NCI-H2196 treated with DMSO at 0.1 percent for 48 hours (cell line): ENCODE measurements around the gene CLDN3.
A peak's percentile ranks its signal among the peaks of the same experiment; 100 is the strongest.
"Not testable (repeated sequence)": the region's sequence is repeated elsewhere in the genome, so short reads cannot be mapped to it uniquely, and the experiment has no call there.

Experiments
- DNase-seq: peaks from one replicate; lab custom pipeline; 2025; ENCODE audit not compliant: unreplicated experiment; lab: John Stamatoyannopoulos, UW

The CLDN3 gene, protein sequence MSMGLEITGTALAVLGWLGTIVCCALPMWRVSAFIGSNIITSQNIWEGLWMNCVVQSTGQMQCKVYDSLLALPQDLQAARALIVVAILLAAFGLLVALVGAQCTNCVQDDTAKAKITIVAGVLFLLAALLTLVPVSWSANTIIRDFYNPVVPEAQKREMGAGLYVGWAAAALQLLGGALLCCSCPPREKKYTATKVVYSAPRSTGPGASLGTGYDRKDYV

DNA sequence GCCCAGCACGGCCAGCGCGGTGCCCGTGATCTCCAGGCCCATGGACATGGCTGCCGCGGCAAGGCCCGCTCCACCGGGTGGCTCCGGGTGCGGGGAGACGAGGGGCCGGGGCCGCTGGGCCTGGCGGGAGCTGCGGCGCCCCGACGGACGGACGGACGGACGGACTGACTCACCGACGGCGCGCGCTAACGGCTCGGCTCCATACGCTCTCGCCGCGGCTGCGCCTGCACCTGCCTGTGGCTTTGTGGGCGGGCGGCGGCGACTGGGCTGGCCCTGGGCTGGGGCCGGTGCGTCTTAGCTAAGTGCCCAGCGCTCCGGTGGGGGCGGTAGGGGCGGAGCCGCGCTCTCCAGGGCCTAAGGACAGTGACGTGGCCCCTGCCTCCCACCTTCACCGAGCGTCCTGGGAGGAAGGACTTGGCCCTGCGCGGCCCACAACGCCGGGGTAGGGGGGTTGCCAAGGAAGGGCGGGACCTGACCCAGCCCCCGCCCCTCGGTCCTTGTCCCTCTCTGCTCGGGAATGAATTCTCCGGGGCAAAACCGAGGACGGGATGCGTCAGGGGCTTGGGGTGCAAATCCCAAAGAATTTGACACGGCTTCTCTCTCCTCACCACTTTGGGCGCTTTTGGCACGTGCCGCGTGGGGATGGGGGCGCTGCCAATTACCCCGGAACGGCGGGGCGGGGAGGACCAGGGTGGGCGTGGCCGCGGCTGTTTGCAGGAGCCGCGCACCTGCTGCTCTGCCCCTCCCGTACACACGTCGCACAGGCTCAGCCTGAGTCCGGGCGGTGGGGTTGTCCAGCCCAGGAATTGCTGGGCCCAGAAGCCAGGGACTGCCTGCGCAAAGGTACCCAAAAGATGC lies at the start of gene CLDN3:
Gene CLDN3 (minus strand): TSS at position 269 of the 858 bp plus-strand sequence. CDS start 221 bp downstream, at position 48.
- DNase-seq = peak; percentile 96

DNA sequence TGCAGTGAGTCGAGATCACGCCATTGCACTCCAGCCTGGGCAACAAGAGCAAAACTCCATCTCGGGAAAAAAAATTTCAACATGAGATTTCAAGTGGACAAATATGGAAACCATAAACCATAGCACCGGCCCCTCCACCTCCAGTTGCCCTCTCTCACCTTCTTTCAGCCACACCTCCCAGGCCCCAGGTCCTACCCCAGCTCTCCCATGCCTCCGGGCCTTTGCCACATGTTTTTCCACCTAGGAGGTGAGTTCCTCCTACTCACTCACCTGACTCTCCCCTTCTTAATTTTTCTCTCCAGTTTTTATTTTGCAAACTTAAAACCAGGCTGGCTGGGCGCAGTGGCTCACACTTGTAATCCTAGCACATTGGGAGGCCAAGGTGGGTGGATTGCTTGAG lies 47.1 kb upstream of the CLDN3 start:
- DNase-seq = no peak

DNA sequence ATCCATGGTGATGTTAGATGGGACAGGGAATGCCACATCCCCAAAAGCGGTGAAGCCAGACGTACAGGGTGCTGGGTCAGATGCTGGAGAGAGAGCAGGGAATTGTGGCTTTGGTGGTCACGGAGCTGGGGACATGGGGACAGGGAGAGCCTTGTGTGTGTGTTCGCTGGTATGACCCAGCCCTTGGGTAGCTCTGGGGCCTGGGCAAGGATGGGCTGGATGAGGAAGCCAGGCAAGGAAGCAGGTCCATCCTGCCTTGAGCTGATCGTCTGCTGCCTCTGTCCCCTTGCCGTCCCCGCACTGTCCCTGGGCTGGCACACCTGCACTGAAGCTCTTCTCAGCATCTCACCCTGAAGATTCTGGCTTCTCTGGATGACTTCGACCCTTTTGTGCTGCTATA lies 45.4 kb upstream of the CLDN3 start:
- no peak for DNase-seq

DNA sequence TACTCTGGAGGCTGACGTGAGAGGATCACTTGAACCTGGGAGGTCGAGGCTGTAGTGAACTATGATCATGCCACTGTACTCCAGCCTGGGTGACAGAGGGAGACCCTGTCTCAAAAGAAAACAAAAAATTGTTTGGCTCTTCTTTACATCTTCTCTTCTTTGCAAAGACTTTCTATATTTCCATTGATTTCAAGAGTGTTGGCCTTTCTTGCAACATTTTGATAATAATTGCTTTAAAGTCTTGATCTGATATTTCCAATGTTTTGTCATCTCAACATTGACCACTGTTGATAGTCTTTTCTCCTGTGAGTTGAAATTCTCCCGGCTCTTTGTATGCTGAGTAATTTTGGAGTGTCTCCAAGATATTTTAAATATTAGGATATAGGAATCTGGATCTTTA lies 42.9 kb upstream of the CLDN3 start:
- DNase-seq = no peak

- no peak for DNase-seq
These were observed 41.7 kb upstream of the CLDN3 start for GRCh38 chr7:73811760-73812168.

GRCh38 chr7:73810998-73811360 lies 40.9 kb upstream of the CLDN3 start:
- DNase-seq = no peak

GRCh38 chr7:73809467-73809951 lies 39.4 kb upstream of the CLDN3 start:
- DNase-seq = no peak

- DNase-seq = no peak
These were observed 32.4 kb upstream of the CLDN3 start for GRCh38 chr7:73802459-73802858.

- DNase-seq = no peak
These were observed 31.5 kb upstream of the CLDN3 start for GRCh38 chr7:73801577-73801976.

- DNase-seq = no peak
These were observed 29.4 kb upstream of the CLDN3 start for GRCh38 chr7:73799282-73800141.

DNA sequence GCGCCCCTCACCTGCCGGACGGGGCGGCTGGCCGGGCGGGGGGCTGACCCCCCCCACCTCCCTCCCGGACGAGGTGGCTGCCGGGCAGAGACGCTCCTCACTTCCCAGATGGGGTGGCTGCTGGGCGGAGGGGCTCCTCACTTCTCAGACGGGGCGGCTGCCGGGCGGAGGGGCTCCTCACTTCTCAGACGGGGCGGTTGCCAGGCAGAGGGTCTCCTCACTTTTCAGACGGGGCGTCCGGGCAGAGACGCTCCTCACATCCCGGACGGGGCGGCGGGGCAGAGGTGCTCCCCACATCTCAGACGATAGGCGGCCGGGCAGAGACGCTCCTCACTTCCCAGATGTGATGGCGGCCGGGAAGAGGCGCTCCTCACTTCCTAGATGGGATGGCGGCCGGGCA lies 27.1 kb upstream of the CLDN3 start:
- not testable (repeated sequence) for DNase-seq

DNA sequence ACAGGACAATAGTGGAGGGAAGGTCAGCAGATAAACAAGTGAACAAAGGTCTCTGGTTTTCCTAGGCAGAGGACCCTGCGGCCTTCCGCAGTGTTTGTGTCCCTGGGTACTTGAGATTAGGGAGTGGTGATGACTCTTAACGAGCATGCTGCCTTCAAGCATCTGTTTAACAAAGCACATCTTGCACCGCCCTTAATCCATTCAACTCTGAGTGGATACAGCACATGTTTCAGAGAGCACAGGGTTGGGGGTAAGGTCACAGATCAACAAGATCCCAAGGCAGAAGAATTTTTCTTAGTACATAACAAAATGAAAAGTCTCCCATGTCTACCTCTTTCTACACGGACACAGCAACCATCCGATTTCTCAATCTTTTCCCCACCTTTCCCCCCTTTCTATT lies 26.6 kb upstream of the CLDN3 start:
- not testable (repeated sequence) for DNase-seq

- not testable (repeated sequence) for DNase-seq
These were observed 25.1 kb upstream of the CLDN3 start for GRCh38 chr7:73795188-73795587.

- DNase-seq = not testable (repeated sequence)
These were observed 21.2 kb upstream of the CLDN3 start for GRCh38 chr7:73791170-73791690.

DNA sequence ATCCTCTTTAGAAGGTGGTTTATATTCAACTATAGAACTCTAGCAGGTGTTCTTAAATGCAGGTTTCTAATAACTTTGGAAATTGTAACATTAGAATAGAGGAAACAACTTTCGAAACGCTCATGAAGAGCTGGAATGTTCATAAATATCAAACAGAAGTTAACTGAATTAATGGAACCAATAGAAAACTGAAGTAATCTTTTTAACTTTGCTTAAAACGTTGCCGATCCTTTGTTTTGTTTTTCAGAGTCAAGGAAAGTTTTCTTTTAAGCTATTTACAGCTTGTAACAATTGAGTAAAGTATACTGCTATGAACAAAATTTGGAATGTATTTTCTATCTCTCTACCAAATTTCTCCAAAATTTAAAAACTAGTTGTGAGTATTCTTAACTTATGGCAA lies 19.0 kb upstream of the CLDN3 start:
- DNase-seq = no peak

- not testable (repeated sequence) for DNase-seq
These were observed 17.6 kb upstream of the CLDN3 start for GRCh38 chr7:73787786-73788048.

- DNase-seq = no peak
These were observed 16.5 kb upstream of the CLDN3 start for GRCh38 chr7:73786588-73786987.

- DNase-seq = no peak
These were observed 9.4 kb upstream of the CLDN3 start for GRCh38 chr7:73779517-73779916.

DNA sequence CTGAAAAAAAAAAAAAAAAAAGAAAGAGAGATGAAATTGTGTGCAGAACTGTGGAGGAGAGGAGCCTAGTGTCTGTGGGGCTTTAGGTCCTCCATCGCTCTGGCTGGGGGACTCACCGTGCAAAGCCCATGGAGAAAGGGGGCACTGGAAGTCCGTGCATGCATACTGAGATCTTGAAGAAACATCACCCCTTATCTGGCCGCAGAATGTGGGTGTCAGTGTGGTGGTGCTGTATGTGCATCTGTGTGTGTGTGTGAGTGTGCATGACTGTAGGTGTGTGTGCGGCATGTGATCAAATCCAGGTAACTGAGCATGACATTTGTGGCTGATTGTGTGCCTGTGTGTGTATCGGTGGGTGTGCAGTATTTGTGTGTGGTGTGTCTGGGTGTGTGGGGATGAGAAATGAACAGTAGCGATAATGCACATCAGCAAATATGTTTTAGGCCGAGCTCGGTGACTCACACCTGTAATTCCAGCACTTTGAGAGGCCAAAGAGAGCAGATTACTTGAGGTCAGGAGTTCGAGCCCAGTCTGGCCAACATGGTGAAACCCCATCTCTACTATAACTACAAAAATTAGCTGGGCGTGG lies 8.8 kb upstream of the CLDN3 start:
- no peak for DNase-seq

- no peak for DNase-seq
These were observed 4.9 kb upstream of the CLDN3 start for GRCh38 chr7:73774923-73775322.
